Endodermal cell (in vitro differentiated cells): ENCODE data around the gene CHN2. TPM values are rescaled to one million over a fixed set of nuclear protein-coding genes. Genes with fewer than 3 reads are reported as not detected.
A peak's percentile ranks its signal among the peaks of the same experiment; 100 is the strongest.

Source experiments
- DNase-seq: peaks from one replicate; pipeline ENCODE4 v3.0.0-alpha.2; 2017
- H3K27ac ChIP-seq: 2 replicates; pipeline ENCODE4 v1.5.1; 2013; ENCODE audit warnings: mild to moderate bottlenecking, low read depth, low read length, moderate library complexity
- H3K27me3 ChIP-seq: 2 replicates; pipeline ENCODE4 v1.6.1; 2013; ENCODE audit warnings: mild to moderate bottlenecking, low read length, moderate library complexity; ENCODE audit not compliant: insufficient read depth, control insufficient read depth, poor library complexity, severe bottlenecking
- H3K36me3 ChIP-seq: 2 replicates; pipeline ENCODE4 v1.7.0; 2013; ENCODE audit warnings: mild to moderate bottlenecking, low read length, moderate library complexity; ENCODE audit not compliant: control insufficient read depth, insufficient read depth
- H3K4me1 ChIP-seq: one replicate; pipeline ENCODE4 v1.7.0; 2013; ENCODE audit warnings: low read length; ENCODE audit not compliant: control insufficient read depth, insufficient read depth
- H3K4me3 ChIP-seq: 2 replicates; pipeline ENCODE4 v1.5.1; 2013; ENCODE audit warnings: mild to moderate bottlenecking, low read length, moderate library complexity
- H3K9ac ChIP-seq: 2 replicates; pipeline ENCODE4 v1.6.1; 2013; ENCODE audit warnings: mild to moderate bottlenecking, low read length, moderate library complexity; ENCODE audit not compliant: poor library complexity, severe bottlenecking; ENCODE audit errors: extremely low read depth
- H3K9me3 ChIP-seq: 2 replicates; pipeline ENCODE4 v1.6.1; 2013; ENCODE audit warnings: mild to moderate bottlenecking, low read length, moderate library complexity; ENCODE audit not compliant: control insufficient read depth
- H3K27ac Mint-ChIP-seq: 2 replicates; pipeline ENCODE4 v1.8.0; 2020; ENCODE audit warnings: mixed read lengths
- H3K27me3 Mint-ChIP-seq: 2 replicates; pipeline ENCODE4 v1.8.0; 2021; ENCODE audit warnings: mild to moderate bottlenecking, mixed read lengths; ENCODE audit not compliant: insufficient read depth
- H3K36me3 Mint-ChIP-seq: 2 replicates; pipeline ENCODE4 v1.8.0; 2020; ENCODE audit warnings: low read depth, mixed read lengths
- H3K4me1 Mint-ChIP-seq: 2 replicates; pipeline ENCODE4 v1.8.0; 2020; ENCODE audit warnings: mixed read lengths
- H3K4me3 Mint-ChIP-seq: 2 replicates; pipeline ENCODE4 v1.8.0; 2020; ENCODE audit warnings: mild to moderate bottlenecking, moderate library complexity, mixed read lengths
- H3K9me3 Mint-ChIP-seq: 2 replicates; pipeline ENCODE4 v1.8.0; 2020; ENCODE audit warnings: mild to moderate bottlenecking, mixed read lengths
- WGBS, 2 experiments: methylation state at CpG; one replicate each; pipeline versions ENCODE4 v1.1.5 to v1.1.7; 2013; ENCODE audit warnings: missing lambda C conversion rate in 2 of 2, mixed read lengths in 1 of 2; ENCODE audit not compliant: insufficient coverage in 1 of 2, insufficient read length in 1 of 2; 5-methylcytosine and 5-hydroxymethylcytosine counted together
- total RNA-seq, 2 donors: library from RNA; stranded (reverse); fragmentation: NEBNext Ultra II Directional in 1 of 2; extraction: Animal tissue kit (Norgen Biotek cat#: 25700) in 1 of 2; gene quantifications; 2 replicates in 1 of 2; 3 replicates in 1 of 2; pipeline ENCODE4 v1.2.1, GENCODE V29; 2021
- TF ChIP-seq, protein P1 (sequence below): fragments of 200-600 bp; sonication (generic); conservative IDR thresholded peaks from 2 replicates; pipeline ENCODE4 v1.5.0; 2021; ENCODE audit warnings: antibody characterized with exemption, mild to moderate bottlenecking

CHN2 gene
- total RNA-seq, 2 donors from 2014 or later, result 14.0 to 14.1 TPM

DNA sequence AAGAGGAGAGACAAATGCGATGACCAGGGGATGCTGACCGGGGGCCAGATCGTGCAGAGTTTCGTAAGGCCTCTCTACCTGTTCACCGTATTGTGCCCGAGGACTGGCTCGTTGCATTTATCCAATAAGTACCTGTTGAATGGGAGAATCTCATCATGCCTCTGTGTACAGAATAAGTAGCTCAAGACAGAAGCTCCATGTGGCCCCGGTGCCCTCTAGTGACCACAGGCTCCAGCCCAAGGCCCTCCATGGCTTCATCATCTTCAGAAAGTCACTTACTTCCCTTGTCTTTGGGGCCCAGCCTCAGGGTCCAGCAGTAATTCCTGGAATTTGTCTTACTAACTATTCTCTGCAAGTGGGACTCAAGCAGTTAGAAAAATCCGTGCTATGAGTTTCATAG is 151.0 kb downstream of the CHN2 start:
- no peaks in the 10 kb centered on the region for H3K9me3 Mint-ChIP-seq
- no peaks in the 10 kb centered on the region for H3K36me3 Mint-ChIP-seq
- DNase-seq, result peak; percentile 86
- no peak overlapping the region for H3K27ac Mint-ChIP-seq
- Histone ChIP-seq H3K9ac (no peak overlapping the region), H3K9me3 (no peaks in the 10 kb centered on the region), H3K4me1 (no peaks in the 10 kb centered on the region), H3K27ac (no peak overlapping the region), H3K27me3 (no peaks in the 10 kb centered on the region), H3K4me3 (no peak overlapping the region), H3K36me3 (no peaks in the 10 kb centered on the region)
- TF ChIP-seq, protein P1, sequence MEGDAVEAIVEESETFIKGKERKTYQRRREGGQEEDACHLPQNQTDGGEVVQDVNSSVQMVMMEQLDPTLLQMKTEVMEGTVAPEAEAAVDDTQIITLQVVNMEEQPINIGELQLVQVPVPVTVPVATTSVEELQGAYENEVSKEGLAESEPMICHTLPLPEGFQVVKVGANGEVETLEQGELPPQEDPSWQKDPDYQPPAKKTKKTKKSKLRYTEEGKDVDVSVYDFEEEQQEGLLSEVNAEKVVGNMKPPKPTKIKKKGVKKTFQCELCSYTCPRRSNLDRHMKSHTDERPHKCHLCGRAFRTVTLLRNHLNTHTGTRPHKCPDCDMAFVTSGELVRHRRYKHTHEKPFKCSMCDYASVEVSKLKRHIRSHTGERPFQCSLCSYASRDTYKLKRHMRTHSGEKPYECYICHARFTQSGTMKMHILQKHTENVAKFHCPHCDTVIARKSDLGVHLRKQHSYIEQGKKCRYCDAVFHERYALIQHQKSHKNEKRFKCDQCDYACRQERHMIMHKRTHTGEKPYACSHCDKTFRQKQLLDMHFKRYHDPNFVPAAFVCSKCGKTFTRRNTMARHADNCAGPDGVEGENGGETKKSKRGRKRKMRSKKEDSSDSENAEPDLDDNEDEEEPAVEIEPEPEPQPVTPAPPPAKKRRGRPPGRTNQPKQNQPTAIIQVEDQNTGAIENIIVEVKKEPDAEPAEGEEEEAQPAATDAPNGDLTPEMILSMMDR, result peak; percentile 82
- 77 to 79% methylated on average over 9 of the region's 9 CpGs for WGBS, 2 experiments
- peaks cover 3% of the 10 kb centered on the region for H3K4me1 Mint-ChIP-seq
- peaks cover 7% of the 10 kb centered on the region for H3K27me3 Mint-ChIP-seq
- H3K4me3 Mint-ChIP-seq, result no peak overlapping the region

DNA sequence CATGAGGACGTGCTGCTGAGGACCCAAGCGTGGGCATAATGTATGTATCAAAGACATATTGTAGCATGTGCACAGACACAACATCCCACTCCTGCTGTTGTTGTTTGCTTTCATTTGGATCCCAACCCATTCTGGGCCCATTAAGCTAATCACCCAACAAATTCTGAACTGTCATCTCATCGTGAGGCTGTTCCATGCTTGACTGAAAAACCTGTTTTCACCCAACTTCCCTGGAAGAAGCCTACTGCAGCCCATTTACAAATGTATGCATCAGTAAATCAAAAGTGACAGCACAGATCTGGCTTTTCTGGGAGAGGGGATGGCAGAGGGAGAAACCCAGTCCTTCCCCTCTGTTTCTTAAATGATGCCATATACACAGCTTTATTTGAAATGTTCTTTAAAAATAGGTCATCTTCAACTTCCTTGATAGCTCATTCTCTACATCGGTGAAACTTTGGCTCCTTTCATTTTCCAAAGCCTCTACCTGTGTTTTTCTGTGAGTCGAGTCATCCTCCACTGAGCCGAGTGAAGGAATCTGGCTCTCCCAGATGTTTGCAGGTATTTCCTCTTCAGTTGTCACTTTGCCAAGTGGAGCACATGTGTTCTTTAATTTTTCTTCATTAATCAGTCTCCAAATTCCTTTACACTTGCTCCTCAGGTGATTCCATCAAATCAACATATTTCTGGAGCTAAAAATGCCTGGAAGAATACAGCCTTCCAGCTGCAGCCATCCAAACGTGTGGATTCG is 151.8 kb downstream of the CHN2 start:
- Mint-ChIP-seq H3K36me3 (no peaks in the 10 kb centered on the region), H3K9me3 (no peaks in the 10 kb centered on the region), H3K4me1 (peaks cover 3% of the 10 kb centered on the region), H3K27ac (no peak overlapping the region), H3K27me3 (peaks cover 3% of the 10 kb centered on the region), H3K4me3 (no peak overlapping the region)
- Histone ChIP-seq H3K27me3 (no peaks in the 10 kb centered on the region), H3K4me3 (no peak overlapping the region), H3K4me1 (no peaks in the 10 kb centered on the region), H3K9me3 (no peaks in the 10 kb centered on the region), H3K36me3 (no peaks in the 10 kb centered on the region), H3K27ac (no peak overlapping the region), H3K9ac (no peak overlapping the region)
- whole genome bisulfite sequencing, 2 experiments, result 95 to 98% methylated on average over 6 to 8 of the region's 8 CpGs
- peak; percentile 10 for DNase-seq
- TF ChIP-seq, protein P1, result no peak

DNA sequence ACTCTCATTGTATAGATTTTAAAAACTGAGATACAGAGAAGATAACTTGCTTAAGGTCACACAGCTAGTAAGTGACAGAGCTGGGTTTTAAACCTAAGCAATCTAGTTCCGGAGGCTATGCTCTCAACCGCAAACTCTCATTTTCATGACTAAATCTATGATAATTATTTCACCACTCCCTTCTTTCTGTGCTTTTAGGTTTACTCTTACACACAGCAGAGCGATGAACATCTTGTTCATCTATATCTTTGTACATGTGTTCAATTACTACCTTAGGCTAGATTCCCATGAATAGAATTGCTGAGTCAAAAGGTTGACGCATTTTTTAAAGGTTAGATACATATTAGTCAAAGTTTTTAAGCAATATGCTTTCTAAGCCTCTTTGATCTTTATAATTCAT is 154.8 kb downstream of the CHN2 start:
- Histone ChIP-seq H3K4me1 (no peaks in the 10 kb centered on the region), H3K27ac (no peak overlapping the region), H3K9me3 (no peaks in the 10 kb centered on the region), H3K9ac (no peak overlapping the region), H3K4me3 (no peak overlapping the region), H3K27me3 (no peaks in the 10 kb centered on the region), H3K36me3 (no peaks in the 10 kb centered on the region)
- no peak for DNase-seq
- Mint-ChIP-seq H3K4me1 (peaks cover 3% of the 10 kb centered on the region), H3K27me3 (peaks cover 13% of the 10 kb centered on the region), H3K36me3 (no peaks in the 10 kb centered on the region), H3K4me3 (no peak overlapping the region), H3K27ac (no peak overlapping the region), H3K9me3 (no peaks in the 10 kb centered on the region)
- TF ChIP-seq, protein P1, result no peak
- 90 to 92% methylated on average over 2 to 3 of the region's 4 CpGs for WGBS, 2 experiments
